ENCODE results near the gene PROZ. TPM values are rescaled to one million over a fixed set of nuclear protein-coding genes. Genes with fewer than 3 reads are reported as not detected.

The PROZ gene
- total and polyA plus RNA-seq, 2 of the 13 experiments (the other 11 are each of a cell fraction or from before 2014, with no cell fraction given) = 5.6 to 22.5 TPM

DNA sequence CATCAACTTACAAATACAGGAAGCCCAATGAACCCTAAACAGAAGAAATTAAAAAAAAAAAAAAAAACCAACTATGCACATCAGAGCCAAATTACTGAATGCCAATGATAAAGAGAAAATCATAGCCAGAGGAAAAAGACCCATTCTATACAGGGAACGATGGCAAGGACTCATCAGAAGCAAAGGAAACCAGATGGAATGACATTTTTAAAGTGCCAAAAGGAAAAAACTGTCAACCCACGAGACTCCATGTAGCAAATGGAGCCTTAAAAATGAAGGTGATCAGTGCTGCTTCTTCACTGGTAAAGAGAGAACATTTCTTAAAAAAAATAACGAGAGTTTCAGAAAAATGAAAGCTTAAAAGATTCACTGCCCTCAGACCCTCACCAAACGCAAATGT lies 31.7 kb downstream of the PROZ start:
- WGBS (ENCODE audit: low lambda C conversion rate) = 94% methylated on average over 4 of the region's 4 CpGs
- Histone ChIP-seq H2AFZ (ENCODE audit: low read length) (no peak overlapping the region), H3K27me3 (ENCODE audit: control insufficient read depth in 1 of 2, insufficient read depth in 2 of 2, low read length in 2 of 2) (no peaks in the 10 kb centered on the region), H3K4me2 (ENCODE audit: low read depth, low read length) (no peak overlapping the region), H3K4me1 (ENCODE audit: insufficient read depth, low read length) (peaks cover 1% of the 10 kb centered on the region), H3K9ac (ENCODE audit: insufficient read depth, low read depth, low read length) (no peak overlapping the region), H4K20me1 (ENCODE audit: insufficient read depth, low read length) (no peaks in the 10 kb centered on the region), H3K27ac (ENCODE audit: extremely low read length, insufficient read depth, low read length) (no peak overlapping the region), H3K36me3 (replicated peaks in 1 of 2; ENCODE audit: control insufficient read depth in 1 of 2, insufficient read depth in 2 of 2, low read length in 2 of 2) (peaks cover 24 to 71% of the 10 kb centered on the region in 2 experiments), H3K4me3 (replicated peaks in 1 of 3; ENCODE audit: insufficient read depth in 1 of 3, low read depth in 2 of 3, low read length in 3 of 3) (no peak overlapping the region), H3K79me2 (ENCODE audit: insufficient read depth, low read length) (peaks cover 3% of the 10 kb centered on the region), H3K9me3 (ENCODE audit: low read length) (no peaks in the 10 kb centered on the region)
- POLR2A ChIA-PET = no interaction called here
- in situ Hi-C loops (cut with HindIII; ENCODE audit: extremely low pct_ligation_motif_present, low pct_unique_long_range_greater_than_20kb) (no loop called here), intact Hi-C loops (cut with micrococcal nuclease; ENCODE audit: unreplicated experiment) (no loop called here)
- CTCF ChIA-PET (ENCODE audit: low intra/inter-chr PET ratio, low total read pairs) = no interaction called here
- FAIRE-seq = no peak
- BruUV-seq (replicated peaks) = no TSS peak
- ATAC-seq = no peak
- no peak for TF ChIP-seq SAP130 (CRISPR knock-in tag; IDR thresholded peaks at IDR 0.05; ENCODE audit: low read depth)
- no peak for TF ChIP-seq KLF6 (CRISPR knock-in tag; IDR thresholded peaks at IDR 0.05)
- TF ChIP-seq ZNF775 (CRISPR knock-in tag; IDR thresholded peaks at IDR 0.05; ENCODE audit: borderline replicate concordance) = no peak
- no peak for DNase-seq (ENCODE audit: low spot score)

DNA sequence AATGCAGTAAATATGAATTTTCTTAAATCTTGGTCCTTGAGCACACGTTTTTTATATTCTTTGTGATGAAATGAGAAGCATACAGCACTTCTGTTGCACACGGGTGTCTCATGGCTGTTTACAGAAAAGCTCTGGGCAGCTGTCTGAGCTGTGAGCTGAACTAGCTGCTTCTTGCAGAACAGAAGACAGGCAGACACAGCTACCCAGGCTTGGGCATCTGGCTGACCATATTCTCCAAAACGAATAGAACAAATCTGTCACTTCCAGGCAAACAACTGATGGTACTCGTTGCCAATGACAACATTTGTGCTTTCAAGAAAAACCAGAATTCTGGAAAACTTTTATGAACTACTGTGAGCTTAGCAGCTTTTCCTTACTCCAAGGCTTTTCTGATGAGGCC lies 33.8 kb downstream of the PROZ start:
- intact Hi-C loops (cut with micrococcal nuclease; ENCODE audit: unreplicated experiment) = no loop called here
- Histone ChIP-seq H3K79me2 (ENCODE audit: insufficient read depth, low read length) (no peaks in the 10 kb centered on the region), H3K4me3 (replicated peaks in 1 of 3; ENCODE audit: insufficient read depth in 1 of 3, low read depth in 2 of 3, low read length in 3 of 3) (no peak overlapping the region), H3K9me3 (ENCODE audit: low read length) (no peaks in the 10 kb centered on the region), H3K27ac (ENCODE audit: extremely low read length, insufficient read depth, low read length) (no peak overlapping the region), H3K4me1 (ENCODE audit: insufficient read depth, low read length) (no peaks in the 10 kb centered on the region; the same call in 1 of the 2 replicates), H3K4me2 (ENCODE audit: low read depth, low read length) (no peak overlapping the region), H3K27me3 (ENCODE audit: control insufficient read depth in 1 of 2, insufficient read depth in 2 of 2, low read length in 2 of 2) (no peaks in the 10 kb centered on the region), H3K36me3 (replicated peaks in 1 of 2; ENCODE audit: control insufficient read depth in 1 of 2, insufficient read depth in 2 of 2, low read length in 2 of 2) (peaks cover 30 to 81% of the 10 kb centered on the region in 2 experiments), H4K20me1 (ENCODE audit: insufficient read depth, low read length) (no peaks in the 10 kb centered on the region), H3K9ac (ENCODE audit: insufficient read depth, low read depth, low read length) (no peak overlapping the region), H2AFZ (ENCODE audit: low read length) (no peak overlapping the region)
- 92% methylated on average over 4 of the region's 4 CpGs for WGBS (ENCODE audit: low lambda C conversion rate)
- no peak for DNase-seq (ENCODE audit: low spot score)
- POLR2A ChIA-PET = interaction anchor here (1.4 kb wide), 1 partner anchor 18 kb away, joined by 3 read pairs; the partner anchor contains the start of gene CUL4A
- ATAC-seq = no peak
- BruUV-seq (replicated peaks) = no TSS peak
- FAIRE-seq = no peak
- CTCF ChIA-PET (ENCODE audit: low intra/inter-chr PET ratio, low total read pairs) = no interaction called here
- in situ Hi-C loops (cut with HindIII; ENCODE audit: extremely low pct_ligation_motif_present, low pct_unique_long_range_greater_than_20kb) = no loop called here
- TF ChIP-seq MAZ (IDR thresholded peaks at IDR 0.05; ENCODE audit: borderline replicate concordance, low read depth, low read length) = no peak
- no peak for TF ChIP-seq MAZ (CRISPR knock-in tag; IDR thresholded peaks at IDR 0.05; ENCODE audit: low read depth)
- TF ChIP-seq AKNA (CRISPR knock-in tag; IDR thresholded peaks at IDR 0.05; ENCODE audit: borderline replicate concordance) = no peak
- TF ChIP-seq JDP2 (CRISPR knock-in tag; IDR thresholded peaks at IDR 0.05; ENCODE audit: borderline replicate concordance) = no peak
- TF ChIP-seq ZNF225 (CRISPR knock-in tag; IDR thresholded peaks at IDR 0.05) = no peak
- no peak for TF ChIP-seq THAP8 (CRISPR knock-in tag; IDR thresholded peaks at IDR 0.05; ENCODE audit: borderline replicate concordance)
- TF ChIP-seq, protein P1, sequence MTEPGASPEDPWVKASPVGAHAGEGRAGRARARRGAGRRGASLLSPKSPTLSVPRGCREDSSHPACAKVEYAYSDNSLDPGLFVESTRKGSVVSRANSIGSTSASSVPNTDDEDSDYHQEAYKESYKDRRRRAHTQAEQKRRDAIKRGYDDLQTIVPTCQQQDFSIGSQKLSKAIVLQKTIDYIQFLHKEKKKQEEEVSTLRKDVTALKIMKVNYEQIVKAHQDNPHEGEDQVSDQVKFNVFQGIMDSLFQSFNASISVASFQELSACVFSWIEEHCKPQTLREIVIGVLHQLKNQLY (CRISPR knock-in tag; IDR thresholded peaks at IDR 0.05) = no peak
- no peak for TF ChIP-seq TBL1XR1 (IDR thresholded peaks at IDR 0.05; ENCODE audit: borderline replicate concordance, low read length, partially characterized antibody)

Measured in HepG2 (cell line).